Effector memory CD8-positive, alpha-beta T cell (primary cell): ENCODE results near the gene FCN2.

Experiments used
- ATAC-seq: fragments of 150-1000 bp; cut with Tn5 transposase; replicated peaks from 2 replicates; pipeline ENCODE4 v1.10.0; 2021; ENCODE audit warnings: mild to moderate bottlenecking, moderate library complexity
- DNase-seq, 3 experiments: peaks; one replicate each; pipeline ENCODE4 v3.0.0; 2021
- H3K27ac Mint-ChIP-seq, 2 donors: one replicate each; pipeline ENCODE4 v1.8.0; 2022; ENCODE audit warnings: mild to moderate bottlenecking in 2 of 2, mixed read lengths in 2 of 2, moderate library complexity in 2 of 2
- H3K27me3 Mint-ChIP-seq, 2 donors: one replicate each; pipeline ENCODE4 v1.8.0; 2022; ENCODE audit warnings: mixed read lengths in 2 of 2
- H3K36me3 Mint-ChIP-seq: one replicate; pipeline ENCODE4 v1.8.0; 2022; ENCODE audit warnings: mild to moderate bottlenecking, moderate library complexity, mixed read lengths; ENCODE audit not compliant: insufficient read depth
- H3K4me1 Mint-ChIP-seq, 2 donors: one replicate each; pipeline ENCODE4 v1.8.0; 2022; ENCODE audit warnings: low read depth in 2 of 2, mixed read lengths in 2 of 2
- H3K4me3 Mint-ChIP-seq, 2 donors: one replicate each; pipeline ENCODE4 v1.8.0; 2022; ENCODE audit warnings: mild to moderate bottlenecking in 2 of 2, mixed read lengths in 2 of 2, moderate library complexity in 2 of 2
- H3K9me3 Mint-ChIP-seq, 2 donors: one replicate each; pipeline ENCODE4 v1.8.0; 2022; ENCODE audit warnings: mixed read lengths in 2 of 2

Gene FCN2

DNA sequence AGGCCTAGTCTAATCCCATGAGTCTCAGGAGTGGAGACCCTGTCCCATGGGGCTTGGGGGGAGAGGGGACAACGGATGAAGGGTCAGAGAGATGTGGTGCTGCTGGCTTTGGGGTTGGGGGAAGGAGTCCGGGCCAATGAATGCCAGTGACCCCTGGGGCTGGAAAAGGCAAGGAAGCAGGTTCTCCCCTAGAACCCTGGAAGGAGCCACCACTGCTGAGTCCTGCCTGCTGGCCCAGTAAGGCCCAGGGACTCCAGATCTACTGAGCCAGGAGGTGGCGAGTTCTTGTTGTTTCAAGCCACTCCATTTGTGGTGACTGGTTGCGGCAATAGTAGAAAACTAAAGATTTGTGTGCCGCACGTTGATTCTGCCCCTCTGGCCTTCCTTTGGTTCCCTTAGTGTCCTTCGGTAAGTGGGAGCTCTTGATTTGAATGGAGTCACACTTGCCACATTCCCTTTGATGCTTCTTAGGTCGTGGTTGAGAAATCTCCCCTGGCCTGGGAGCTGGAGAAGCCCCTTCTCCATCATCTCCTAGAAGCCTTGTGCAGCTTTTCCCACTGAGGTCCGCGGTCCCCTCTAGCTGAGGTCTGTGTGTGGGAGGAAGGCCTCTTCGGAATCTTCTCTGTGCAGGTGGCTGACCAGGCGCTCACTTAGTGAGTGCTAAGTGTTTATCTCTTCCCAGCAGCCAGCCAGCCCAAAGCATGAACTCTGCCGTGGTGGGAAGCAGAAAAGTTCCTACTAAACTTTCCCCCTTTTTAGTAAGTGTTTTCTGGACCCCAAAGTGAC, 28.1 kb downstream of the FCN2 start:
- H3K27me3 Mint-ChIP-seq, result peaks cover 33 to 47% of the 10 kb centered on the region in 2 donors
- no peak overlapping the region for H3K27ac Mint-ChIP-seq
- H3K4me3 Mint-ChIP-seq, result no peak overlapping the region
- DNase-seq (no peak), ATAC-seq (no peak)
- H3K9me3 Mint-ChIP-seq, result no peaks in the 10 kb centered on the region
- H3K4me1 Mint-ChIP-seq, result no peaks in the 10 kb centered on the region
- peaks cover 3% of the 10 kb centered on the region for H3K36me3 Mint-ChIP-seq

DNA sequence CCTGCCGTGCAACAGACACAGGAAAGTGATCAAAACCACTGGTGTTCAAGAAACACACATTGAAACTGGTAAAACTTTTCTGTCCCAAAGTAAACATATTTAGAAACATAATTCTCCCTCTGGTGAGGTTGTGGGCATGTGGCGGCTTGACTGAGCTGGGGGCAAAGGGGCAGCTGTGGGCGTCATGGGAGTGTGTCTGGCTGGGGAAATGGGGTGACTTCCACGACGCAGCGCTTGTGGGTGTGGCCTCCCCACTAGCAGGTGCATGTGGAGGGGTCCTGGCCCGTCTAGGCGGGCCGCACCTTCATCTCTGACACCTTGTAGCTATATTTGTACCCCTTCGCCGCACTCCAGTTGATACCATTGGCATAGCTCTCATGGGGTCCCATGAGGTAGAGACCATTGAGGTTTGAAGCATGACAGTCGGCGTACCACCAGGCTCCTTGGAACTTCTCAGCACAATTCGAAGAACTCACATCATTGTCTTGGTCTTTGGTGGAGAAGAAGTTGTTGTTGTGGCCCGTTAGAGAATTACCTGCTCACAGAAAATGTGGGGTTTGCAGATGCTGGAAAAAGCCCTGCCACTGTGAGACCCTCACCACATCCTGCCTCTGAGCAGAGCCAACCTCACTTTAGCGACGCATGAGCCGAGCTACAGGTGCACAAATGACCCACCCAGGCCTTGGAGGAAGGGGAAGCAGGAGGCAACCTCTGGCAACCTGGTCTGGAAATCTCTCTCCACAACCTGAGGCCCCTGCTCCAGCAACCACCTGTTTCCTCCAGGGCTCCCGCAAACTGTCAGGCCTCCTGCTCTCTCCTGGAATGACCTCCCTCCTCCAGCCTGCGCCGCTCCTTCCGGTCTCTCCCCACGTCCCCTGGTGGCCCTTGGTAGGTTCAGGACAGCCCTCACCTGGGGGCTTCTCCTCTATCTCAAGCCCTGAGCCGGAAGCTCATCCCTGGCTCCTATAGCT, 29.2 kb downstream of the FCN2 start:
- Mint-ChIP-seq H3K4me1 (no peaks in the 10 kb centered on the region), H3K27ac (no peak overlapping the region), H3K27me3 (peaks cover 30 to 57% of the 10 kb centered on the region in 2 donors), H3K9me3 (no peaks in the 10 kb centered on the region), H3K36me3 (peaks cover 3% of the 10 kb centered on the region), H3K4me3 (no peak overlapping the region)
- DNase-seq (no peak), ATAC-seq (no peak)

DNA sequence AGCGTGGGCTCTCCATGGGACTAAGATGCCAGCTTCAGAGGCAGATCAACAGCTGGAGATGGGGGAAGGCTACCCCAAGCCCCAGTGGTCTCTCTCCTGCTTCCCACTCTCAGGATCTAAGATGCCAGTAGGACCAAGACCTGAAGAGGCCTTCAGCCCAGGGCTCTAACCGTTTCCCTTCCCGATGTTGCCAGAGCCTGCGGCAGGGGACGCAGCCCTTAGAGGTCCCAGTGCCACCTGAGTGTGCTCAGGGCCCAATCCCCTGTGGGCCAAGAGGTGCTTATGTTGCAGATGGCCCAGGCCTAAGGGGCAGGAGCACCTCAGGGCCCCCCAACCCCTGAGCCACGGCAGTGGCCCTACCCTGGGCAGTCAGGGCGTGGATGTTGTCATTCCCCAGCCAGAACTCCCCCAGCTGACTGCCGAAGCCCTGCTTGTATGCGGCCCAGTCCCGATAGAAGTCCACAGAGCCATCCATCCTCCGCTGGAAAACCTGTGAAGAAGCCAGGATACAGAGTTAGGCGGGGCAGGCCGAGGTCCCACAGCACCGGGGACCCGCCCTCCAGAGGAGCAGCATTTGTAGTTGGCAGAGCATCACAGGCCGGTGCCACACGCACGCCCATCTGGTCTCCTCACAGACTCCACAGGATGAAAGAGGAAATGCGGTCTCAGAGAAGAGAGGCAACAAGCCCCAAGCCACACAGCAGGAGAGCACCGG, 31.7 kb downstream of the FCN2 start:
- Mint-ChIP-seq H3K4me3 (no peak overlapping the region), H3K27ac (no peak overlapping the region)
- ATAC-seq, result no peak

DNA sequence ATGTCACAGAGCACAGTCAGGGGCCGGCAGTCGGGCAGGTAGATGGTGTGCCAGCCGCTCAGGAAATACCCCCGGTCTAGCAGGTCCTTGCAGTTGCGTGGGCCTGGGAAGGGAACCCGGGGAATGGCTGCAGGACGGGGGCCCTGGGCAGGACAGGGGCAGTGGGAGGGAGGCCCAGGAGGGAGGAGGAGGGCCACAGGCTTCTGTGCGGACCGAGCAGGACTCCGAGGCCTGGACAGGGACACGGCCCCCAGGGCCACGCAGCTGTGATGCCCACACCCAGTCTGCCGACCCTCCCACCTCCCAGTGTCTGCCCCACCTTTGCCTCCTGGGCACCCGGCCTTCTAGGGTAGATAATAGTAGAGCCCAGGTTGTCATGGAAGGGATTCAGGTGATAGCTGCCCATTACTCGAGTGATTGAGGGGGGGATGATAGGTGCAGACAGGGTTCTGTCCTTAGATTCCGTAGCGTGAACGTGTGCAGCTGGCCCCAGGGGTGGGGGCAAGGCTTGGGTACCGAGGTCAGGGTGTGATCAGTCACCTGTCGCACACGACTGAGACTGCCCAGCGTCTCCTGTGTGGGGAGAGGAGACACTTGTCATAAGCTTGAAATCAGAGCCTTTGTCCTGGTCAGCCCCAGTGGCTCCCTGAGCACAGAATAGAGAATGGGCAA, 32.6 kb downstream of the FCN2 start:
- ATAC-seq, result no peak
- no peak overlapping the region for H3K27ac Mint-ChIP-seq
- no peaks in the 10 kb centered on the region for H3K4me1 Mint-ChIP-seq
- no peak overlapping the region for H3K4me3 Mint-ChIP-seq
- peaks cover 0 to under 1% of the 10 kb centered on the region in 2 donors for H3K9me3 Mint-ChIP-seq
- H3K36me3 Mint-ChIP-seq, result no peaks in the 10 kb centered on the region
- H3K27me3 Mint-ChIP-seq, result peaks cover 43 to 89% of the 10 kb centered on the region in 2 donors
- no peak for DNase-seq

More for the DNA sequence above, 31.7 kb downstream of the FCN2 start:
- no peaks in the 10 kb centered on the region for H3K9me3 Mint-ChIP-seq
- H3K36me3 Mint-ChIP-seq, result peaks cover 2% of the 10 kb centered on the region
- DNase-seq, result no peak
- peaks cover 40 to 82% of the 10 kb centered on the region in 2 donors for H3K27me3 Mint-ChIP-seq
- H3K4me1 Mint-ChIP-seq, result no peaks in the 10 kb centered on the region

DNA sequence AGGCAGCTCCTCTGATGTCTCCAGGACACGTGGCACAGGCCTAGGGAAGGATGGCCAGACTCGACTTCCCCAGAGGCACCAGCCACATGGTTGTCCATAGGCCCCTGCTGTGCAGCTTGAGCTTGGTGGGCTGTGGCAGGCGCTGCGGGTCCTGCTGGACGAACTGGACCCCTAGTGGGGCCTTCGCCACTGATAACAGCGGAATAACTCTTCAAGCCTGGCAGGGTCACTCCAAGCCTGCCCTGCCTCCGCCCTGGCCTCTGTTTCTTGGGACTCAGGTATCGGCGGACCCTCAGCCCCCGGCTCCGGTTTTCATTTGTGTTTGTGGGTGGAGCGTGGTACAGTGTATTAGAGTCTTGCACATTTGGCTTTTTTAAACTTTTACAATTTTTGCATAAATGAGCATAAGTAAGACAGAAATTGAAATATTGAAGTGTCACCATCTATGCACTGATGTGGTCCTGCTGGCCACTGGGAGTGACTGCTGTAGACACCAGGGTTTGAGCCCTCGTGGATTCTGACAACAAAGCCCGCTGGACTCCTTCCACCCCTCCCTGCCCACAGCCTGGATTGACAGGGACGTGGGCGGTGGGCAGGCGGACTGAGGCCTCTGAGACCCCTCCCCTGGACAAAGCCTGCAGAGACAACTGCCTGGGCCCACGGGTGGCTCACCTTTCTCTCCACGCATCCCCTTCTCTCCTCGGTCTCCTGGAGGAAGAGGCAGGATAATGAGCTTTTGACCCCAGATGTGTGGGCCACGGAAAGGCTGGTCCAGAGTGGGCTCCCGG, 33.3 kb downstream of the FCN2 start:
- Mint-ChIP-seq H3K4me3 (no peak overlapping the region), H3K36me3 (no peaks in the 10 kb centered on the region), H3K9me3 (peaks cover 3 to 7% of the 10 kb centered on the region in 2 donors), H3K27me3 (peaks cover 50 to 94% of the 10 kb centered on the region in 2 donors), H3K27ac (no peak overlapping the region), H3K4me1 (no peaks in the 10 kb centered on the region)
- ATAC-seq, result no peak
- no peak for DNase-seq

DNA sequence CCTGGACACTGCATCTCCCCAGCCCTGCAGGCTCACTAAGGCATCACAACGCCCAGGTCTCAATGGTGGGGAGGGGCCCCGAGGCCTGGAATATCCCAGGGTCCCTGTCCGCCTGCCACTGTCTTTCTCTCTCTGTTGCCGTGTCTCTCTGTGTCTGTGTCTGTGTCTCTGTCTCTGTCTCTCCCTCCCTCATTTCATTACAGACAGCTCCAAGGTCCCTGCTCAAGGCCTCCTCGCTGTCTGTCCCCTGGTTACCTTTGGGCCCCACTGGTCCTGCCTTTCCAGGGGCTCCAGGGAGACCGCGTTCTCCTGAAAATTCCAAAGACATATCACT, 33.9 kb downstream of the FCN2 start:
- no peak for ATAC-seq
- DNase-seq, result no peak
- H3K27me3 Mint-ChIP-seq, result peaks cover 45 to 92% of the 10 kb centered on the region in 2 donors
- H3K9me3 Mint-ChIP-seq, result peaks cover 3 to 7% of the 10 kb centered on the region in 2 donors
- no peak overlapping the region for H3K27ac Mint-ChIP-seq
- H3K4me1 Mint-ChIP-seq, result no peaks in the 10 kb centered on the region
- no peak overlapping the region for H3K4me3 Mint-ChIP-seq
- H3K36me3 Mint-ChIP-seq, result no peaks in the 10 kb centered on the region

DNA sequence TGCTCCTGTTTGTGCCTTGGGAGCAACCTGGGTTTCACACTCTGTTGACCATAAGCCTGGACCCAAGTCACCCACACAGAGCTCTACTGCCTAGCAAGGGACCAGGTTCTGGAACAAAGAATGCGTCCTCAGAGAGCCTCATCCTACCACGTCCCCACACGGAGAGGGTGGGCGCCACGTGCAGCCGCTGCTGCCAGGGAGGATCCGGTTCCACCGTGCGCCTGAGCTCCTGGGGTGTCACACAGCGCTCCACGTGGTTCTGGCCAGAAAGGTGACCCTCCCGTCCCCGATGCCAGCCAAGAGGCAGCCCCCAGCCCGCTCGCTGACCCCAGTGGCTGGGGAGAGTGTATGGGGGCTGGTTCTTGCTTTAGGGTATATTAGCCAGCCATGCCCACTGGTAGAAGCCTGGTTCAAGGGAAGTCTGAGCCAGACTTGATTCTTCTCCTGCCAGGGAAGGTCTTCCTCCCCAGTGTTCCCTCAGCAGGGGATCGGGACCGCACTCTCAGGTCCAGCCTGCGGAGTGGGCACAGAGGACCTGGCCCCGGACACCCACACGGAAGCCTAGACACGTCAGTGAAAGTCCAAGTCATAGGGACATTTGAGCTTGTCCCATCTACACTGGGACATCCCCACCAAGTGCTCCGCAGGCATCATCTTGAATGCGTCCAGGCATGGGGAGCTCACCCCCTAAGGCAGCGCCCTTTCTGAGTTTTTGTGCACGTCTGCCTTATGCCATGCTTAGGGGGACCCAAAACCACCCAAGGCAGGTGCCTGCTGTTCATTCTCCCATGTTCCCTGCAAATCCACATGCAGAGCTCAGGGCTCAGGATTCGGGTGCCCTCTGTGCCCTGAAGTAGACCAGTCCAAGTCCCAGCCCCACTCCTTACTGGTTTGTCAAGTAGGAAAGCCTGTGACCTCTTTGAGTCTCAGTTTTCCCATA, 34.7 kb downstream of the FCN2 start:
- no peak for DNase-seq
- Mint-ChIP-seq H3K9me3 (peaks cover 3 to 7% of the 10 kb centered on the region in 2 donors), H3K4me3 (no peak overlapping the region), H3K4me1 (no peaks in the 10 kb centered on the region), H3K27ac (no peak overlapping the region), H3K27me3 (peaks cover 39 to 83% of the 10 kb centered on the region in 2 donors), H3K36me3 (no peaks in the 10 kb centered on the region)
- no peak for ATAC-seq

DNA sequence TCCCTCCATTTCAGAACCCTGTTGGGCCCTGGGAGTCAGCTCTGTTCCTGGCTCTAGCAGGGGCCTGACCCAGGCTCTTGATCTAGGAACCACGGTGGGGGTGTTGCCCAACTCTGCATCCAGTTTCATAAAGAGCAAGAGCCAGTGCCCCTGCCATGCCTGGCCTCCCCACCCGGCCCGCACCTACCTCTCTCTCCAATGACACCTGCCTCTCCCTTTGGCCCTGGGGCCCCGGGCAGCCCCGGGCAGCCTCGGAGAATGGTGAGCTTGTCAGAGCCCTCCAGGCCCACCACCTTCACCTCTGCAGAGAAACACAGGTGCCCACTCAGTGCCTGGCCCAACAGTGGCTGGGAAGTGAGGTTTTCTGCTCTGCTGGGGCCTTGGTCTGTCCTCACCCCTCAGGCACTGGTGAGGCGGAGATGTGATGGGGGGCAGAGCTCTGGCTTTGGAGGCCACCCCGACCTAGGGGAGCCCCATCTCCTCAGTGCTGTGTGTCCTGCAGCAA, 35.6 kb downstream of the FCN2 start:
- Mint-ChIP-seq H3K36me3 (no peaks in the 10 kb centered on the region), H3K27me3 (peaks cover 32 to 74% of the 10 kb centered on the region in 2 donors), H3K9me3 (peaks cover 3 to 7% of the 10 kb centered on the region in 2 donors), H3K27ac (no peak overlapping the region), H3K4me3 (no peak overlapping the region), H3K4me1 (no peaks in the 10 kb centered on the region)
- ATAC-seq (no peak), DNase-seq (no peak)

DNA sequence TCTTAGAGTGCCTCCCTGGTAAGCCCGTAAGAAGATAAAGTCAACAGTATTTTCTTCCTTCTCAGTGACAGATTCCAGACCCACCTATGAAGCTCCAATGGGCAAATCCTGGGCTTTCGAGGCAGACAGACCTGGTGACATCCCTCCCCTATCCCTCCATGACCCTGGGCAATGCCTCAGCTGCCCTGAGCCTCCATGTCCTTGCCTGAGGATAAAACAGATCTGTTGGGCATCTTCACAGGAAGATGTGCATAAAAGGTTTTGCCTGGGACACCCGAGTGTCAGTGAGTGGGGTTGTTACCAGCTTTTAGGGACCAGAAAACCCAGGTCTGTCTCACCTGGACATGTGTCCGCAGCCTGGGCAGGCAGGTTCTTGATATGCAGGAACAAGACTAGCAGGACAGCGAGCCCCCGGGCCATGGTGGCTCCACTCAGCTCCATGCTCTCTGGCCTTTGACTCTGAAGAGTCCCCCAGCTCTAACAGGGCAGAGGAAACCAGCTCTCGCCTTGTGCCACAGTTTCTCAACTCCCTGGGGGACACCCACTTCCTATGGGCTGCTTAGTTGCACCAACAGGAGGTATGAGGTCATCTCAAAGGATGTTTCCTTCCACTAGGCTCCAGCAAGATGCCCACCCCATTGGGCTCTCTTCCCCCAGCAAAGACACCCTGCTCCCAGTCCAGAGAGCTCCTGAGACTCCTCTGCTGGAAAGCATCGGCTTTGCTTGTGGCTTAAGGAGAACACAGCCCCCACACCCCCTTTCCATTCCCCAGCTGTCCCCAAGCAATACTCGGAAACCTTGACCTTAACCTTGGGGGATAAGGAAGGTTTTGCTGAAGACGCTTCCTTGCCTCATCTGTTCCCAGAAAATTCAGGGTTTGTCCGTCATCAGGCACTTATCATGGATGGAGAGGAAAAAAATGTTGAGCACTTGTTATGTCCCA, 37.1 kb downstream of the FCN2 start, which contains the start of gene FCN1:
FCN1 (minus strand) TSS at position 482 of the 943 bp plus-strand sequence; CDS start at position 441, 41 bp downstream.
- ATAC-seq, result no peak
- Mint-ChIP-seq H3K4me3 (no peak within 1 kb of the TSS), H3K9me3 (peaks cover 3 to 7% of the 10 kb centered on the region in 2 donors), H3K27ac (no peak within 1 kb of the TSS), H3K36me3 (no peaks in the 10 kb centered on the region), H3K27me3 (peaks cover 21 to 59% of the 10 kb centered on the region in 2 donors), H3K4me1 (no peaks in the 10 kb centered on the region)
- no peak for DNase-seq

DNA sequence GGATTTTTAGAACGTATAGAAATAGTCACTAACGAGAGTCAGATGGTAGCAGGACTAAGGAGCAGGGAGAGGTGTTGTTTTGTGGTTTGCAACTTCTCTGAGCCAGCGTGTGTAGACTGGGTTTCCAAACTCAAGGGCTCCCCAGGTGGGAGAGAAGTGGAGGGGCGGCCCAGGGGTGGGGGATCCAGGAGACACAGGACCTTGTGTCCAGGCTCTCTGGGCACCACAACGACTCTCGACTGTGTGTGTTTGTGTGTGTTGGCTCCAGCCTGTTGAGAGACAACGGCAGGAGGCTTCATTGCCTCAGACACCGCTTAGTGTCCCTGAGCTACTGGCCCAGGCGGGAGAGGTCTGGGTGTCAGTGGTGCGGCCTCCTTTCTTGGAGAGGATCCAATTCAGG, 38.0 kb downstream of the FCN2 start:
- Mint-ChIP-seq H3K4me1 (no peaks in the 10 kb centered on the region), H3K27me3 (peaks cover 20 to 60% of the 10 kb centered on the region in 2 donors), H3K36me3 (no peaks in the 10 kb centered on the region), H3K4me3 (no peak overlapping the region), H3K9me3 (peaks cover 3 to 7% of the 10 kb centered on the region in 2 donors), H3K27ac (no peak overlapping the region)
- ATAC-seq (no peak), DNase-seq (no peak)
